Immature natural killer cell (primary cell): ENCODE results near the gene DOC2A. TPM values are rescaled to one million over a fixed set of nuclear protein-coding genes. Genes with fewer than 3 reads are reported as not detected.
A peak's percentile ranks its signal among the peaks of the same experiment; 100 is the strongest.

ENCODE experiments used
- DNase-seq, 3 donors: peaks; one replicate each; pipeline ENCODE4 v3.0.0; 2022; ENCODE audit warnings: mixed read lengths in 1 of 3
- H3K27ac Mint-ChIP-seq, 6 donors: one replicate each; pipeline ENCODE4 v1.8.0; 2020; ENCODE audit warnings: mixed read lengths in 6 of 6, mild to moderate bottlenecking in 5 of 6, inconsistent platforms in 4 of 6, moderate library complexity in 3 of 6
- H3K27me3 Mint-ChIP-seq, 3 donors: one replicate each; pipeline ENCODE4 v1.8.0; 2020 to 2021; ENCODE audit warnings: low read depth in 3 of 3, mild to moderate bottlenecking in 3 of 3, mixed read lengths in 3 of 3, moderate library complexity in 3 of 3, inconsistent platforms in 1 of 3
- H3K36me3 Mint-ChIP-seq, 3 donors: one replicate each; pipeline ENCODE4 v1.8.0; 2020; ENCODE audit warnings: mixed read lengths in 3 of 3, inconsistent platforms in 2 of 3, mild to moderate bottlenecking in 2 of 3
- H3K4me1 Mint-ChIP-seq, 2 donors: one replicate each; pipeline ENCODE4 v1.8.0; 2020; ENCODE audit warnings: inconsistent platforms in 2 of 2, mild to moderate bottlenecking in 2 of 2, mixed read lengths in 2 of 2, moderate library complexity in 1 of 2
- H3K4me3 Mint-ChIP-seq, 5 donors: one replicate each; pipeline ENCODE4 v1.8.0; 2020; ENCODE audit warnings: mild to moderate bottlenecking in 5 of 5, mixed read lengths in 5 of 5, inconsistent platforms in 3 of 5, moderate library complexity in 3 of 5
- H3K9me3 Mint-ChIP-seq, 6 donors: one replicate each; pipeline ENCODE4 v1.8.0; 2020; ENCODE audit warnings: mild to moderate bottlenecking in 6 of 6, mixed read lengths in 6 of 6, inconsistent platforms in 4 of 6, moderate library complexity in 3 of 6
- polyA plus RNA-seq, 3 donors: library from polyadenylated mRNA; unstranded; fragments of 300-500 nt; fragmentation: Illumina TruSeq; gene quantifications; one replicate each; pipeline ENCODE4 v1.2.3, GENCODE V29; 2021

The DOC2A gene
- polyA plus RNA-seq, 3 donors from 2014 or later, result not detected

DNA sequence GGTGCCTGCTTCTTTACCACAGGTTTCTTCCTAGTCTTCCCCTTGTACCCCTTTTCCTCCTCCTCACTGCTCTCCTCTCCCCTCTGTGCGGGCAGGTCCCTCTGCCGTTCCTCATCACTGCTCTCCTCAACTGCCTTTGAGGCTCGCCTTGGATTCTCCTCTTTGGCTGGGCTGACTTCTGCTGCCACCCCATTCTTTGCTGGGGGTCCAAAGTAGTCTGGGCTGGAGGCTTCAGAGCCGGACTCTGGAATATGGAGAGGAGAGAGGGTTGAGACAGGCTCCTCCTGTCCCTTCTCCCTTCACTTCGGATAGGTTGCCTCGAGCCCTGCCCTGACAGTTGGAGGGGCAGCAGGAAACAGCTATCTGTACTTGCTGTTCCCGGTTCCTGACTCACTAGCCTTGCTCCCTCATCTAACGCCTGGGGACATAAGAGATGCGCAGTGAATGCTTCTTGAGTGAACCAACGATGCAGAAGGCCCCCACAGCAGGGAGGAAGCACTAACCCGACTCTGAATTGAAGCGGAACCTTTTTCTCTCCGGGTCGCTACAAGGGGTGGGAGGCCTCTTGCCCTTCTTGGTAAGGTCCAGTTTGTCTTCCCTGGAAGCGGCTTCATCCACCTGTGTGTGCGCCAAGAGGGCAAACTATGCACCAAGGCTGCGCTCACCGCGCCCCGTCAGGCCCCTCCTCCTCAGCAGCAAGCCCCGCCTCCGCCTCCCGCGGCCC is 16.1 kb downstream of the DOC2A start:
- Mint-ChIP-seq H3K36me3 (peaks cover 4 to 11% (median 5%) of the 10 kb centered on the region in 3 donors), H3K9me3 (no peaks in the 10 kb centered on the region), H3K27ac (peak overlapping the region; percentile 95 to 98 (median 97)), H3K4me3 (peak overlapping the region; percentile 93 to 98 (median 97)), H3K4me1 (peaks cover 32 to 35% of the 10 kb centered on the region in 2 donors), H3K27me3 (peaks cover 5 to 11% (median 11%) of the 10 kb centered on the region in 3 donors)
- no peak for DNase-seq

GRCh38 chr16:29993903-29994599 is 16.8 kb downstream of the DOC2A start:
- H3K9me3 Mint-ChIP-seq, result no peaks in the 10 kb centered on the region
- H3K36me3 Mint-ChIP-seq, result peaks cover 1 to 11% (median 6%) of the 10 kb centered on the region in 3 donors
- peaks cover 5 to 11% (median 11%) of the 10 kb centered on the region in 3 donors for H3K27me3 Mint-ChIP-seq
- peak overlapping the region in 5 of 6 donors; percentile 29 to 79 (median 64) for H3K27ac Mint-ChIP-seq
- peaks cover 30 to 35% of the 10 kb centered on the region in 2 donors for H3K4me1 Mint-ChIP-seq
- DNase-seq, result no peak
- H3K4me3 Mint-ChIP-seq, result peak overlapping the region; percentile 13 to 93 (median 53)

DNA sequence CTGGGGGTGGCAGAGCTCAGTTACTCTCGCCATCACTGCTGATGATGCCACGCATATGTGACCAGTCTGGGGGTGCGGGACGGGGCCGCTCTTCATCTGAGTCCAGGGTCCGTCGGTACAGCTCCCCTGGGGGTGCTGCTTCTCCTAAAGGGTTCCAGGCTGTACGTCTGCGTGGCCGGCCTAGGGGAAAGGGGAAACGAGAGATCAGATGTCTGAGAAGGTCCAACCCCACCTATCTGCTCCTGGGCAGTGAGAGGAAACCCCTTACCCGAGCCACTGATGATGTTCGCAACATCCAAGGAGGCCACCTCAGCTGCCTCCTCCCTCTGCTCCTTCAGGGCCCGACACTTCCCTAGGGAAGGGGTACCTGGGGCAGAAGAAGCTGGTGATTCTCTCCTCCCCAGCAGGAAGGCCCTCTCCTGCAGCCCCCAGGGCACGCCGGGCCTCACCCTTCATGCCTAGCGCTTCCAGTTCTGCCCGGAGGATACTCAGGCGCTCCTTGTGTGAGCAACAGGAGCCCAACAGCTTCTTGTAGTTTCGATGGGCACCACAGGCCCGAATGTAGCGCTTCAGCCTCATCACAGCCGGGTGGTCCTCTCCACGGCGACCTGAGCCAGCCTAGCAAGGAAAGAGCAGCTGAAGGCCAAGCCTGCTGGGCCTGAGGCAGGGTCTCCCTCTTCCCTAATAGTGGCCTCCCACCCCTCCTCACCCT is 17.5 kb downstream of the DOC2A start:
- peak overlapping the region in 2 of 5 donors; percentile 68 to 93 for H3K4me3 Mint-ChIP-seq

GRCh38 chr16:29992344-29992967 is 18.4 kb downstream of the DOC2A start:
- H3K36me3 Mint-ChIP-seq, result peaks cover 4 to 17% (median 9%) of the 10 kb centered on the region in 3 donors
- no peak for DNase-seq
- peaks cover 23 to 28% of the 10 kb centered on the region in 2 donors for H3K4me1 Mint-ChIP-seq
- H3K9me3 Mint-ChIP-seq, result no peaks in the 10 kb centered on the region
- peak overlapping the region in 3 of 5 donors; percentile 35 to 67 (median 44) for H3K4me3 Mint-ChIP-seq
- peak overlapping the region in 2 of 6 donors; percentile 16 to 53 for H3K27ac Mint-ChIP-seq
- peaks cover 5 to 11% (median 11%) of the 10 kb centered on the region in 3 donors for H3K27me3 Mint-ChIP-seq

More for the DNA sequence above, 17.5 kb downstream of the DOC2A start:
- no peak for DNase-seq
- Mint-ChIP-seq H3K9me3 (no peaks in the 10 kb centered on the region), H3K27me3 (peaks cover 5 to 11% (median 11%) of the 10 kb centered on the region in 3 donors), H3K27ac (no peak overlapping the region), H3K36me3 (peaks cover 4 to 11% (median 9%) of the 10 kb centered on the region in 3 donors), H3K4me1 (peaks cover 31% of the 10 kb centered on the region in 2 donors)

- Mint-ChIP-seq H3K27me3 (peaks cover 5 to 11% (median 11%) of the 10 kb centered on the region in 3 donors), H3K4me3 (no peak overlapping the region), H3K27ac (no peak overlapping the region), H3K4me1 (peaks cover 16 to 23% of the 10 kb centered on the region in 2 donors), H3K9me3 (no peaks in the 10 kb centered on the region), H3K36me3 (peaks cover 6 to 19% (median 9%) of the 10 kb centered on the region in 3 donors)
- no peak for DNase-seq
These were observed 19.3 kb downstream of the DOC2A start for GRCh38 chr16:29991571-29991904.

DNA sequence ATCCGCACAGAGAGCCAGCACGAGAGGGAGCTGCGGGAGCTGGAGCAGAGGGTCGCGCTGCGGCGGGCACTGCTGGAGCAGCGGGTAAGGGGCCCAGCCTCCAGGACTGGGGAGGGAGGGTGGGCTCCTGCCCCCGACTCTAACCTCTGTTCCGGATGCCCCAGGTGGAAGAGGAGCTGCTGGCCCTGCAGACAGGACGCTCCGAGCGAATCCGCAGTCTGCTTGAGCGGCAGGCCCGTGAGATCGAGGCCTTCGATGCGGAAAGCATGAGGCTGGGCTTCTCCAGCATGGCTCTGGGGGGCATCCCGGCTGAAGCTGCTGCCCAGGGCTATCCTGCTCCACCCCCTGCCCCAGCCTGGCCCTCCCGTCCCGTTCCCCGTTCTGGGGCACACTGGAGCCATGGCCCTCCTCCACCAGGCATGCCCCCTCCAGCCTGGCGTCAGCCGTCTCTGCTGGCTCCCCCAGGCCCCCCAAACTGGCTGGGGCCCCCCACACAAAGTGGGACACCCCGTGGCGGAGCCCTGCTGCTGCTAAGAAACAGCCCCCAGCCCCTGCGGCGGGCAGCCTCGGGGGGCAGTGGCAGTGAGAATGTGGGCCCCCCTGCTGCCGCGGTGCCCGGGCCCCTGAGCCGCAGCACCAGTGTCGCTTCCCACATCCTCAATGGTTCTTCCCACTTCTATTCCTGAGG is 19.8 kb downstream of the DOC2A start:
- no peak for DNase-seq
- H3K4me3 Mint-ChIP-seq, result no peak overlapping the region
- H3K27ac Mint-ChIP-seq, result peak overlapping the region in 1 of 6 donors; percentile 40
- peaks cover 5 to 9% (median 9%) of the 10 kb centered on the region in 3 donors for H3K27me3 Mint-ChIP-seq
- peaks cover 8 to 22% (median 9%) of the 10 kb centered on the region in 3 donors for H3K36me3 Mint-ChIP-seq
- peaks cover 11 to 18% of the 10 kb centered on the region in 2 donors for H3K4me1 Mint-ChIP-seq
- H3K9me3 Mint-ChIP-seq, result no peaks in the 10 kb centered on the region

- H3K36me3 Mint-ChIP-seq, result peaks cover 8 to 28% (median 13%) of the 10 kb centered on the region in 3 donors
- H3K9me3 Mint-ChIP-seq, result no peaks in the 10 kb centered on the region
- H3K4me3 Mint-ChIP-seq, result no peak overlapping the region
- peaks cover 0 to 2% (median 0%) of the 10 kb centered on the region in 3 donors for H3K27me3 Mint-ChIP-seq
- no peak for DNase-seq
- H3K27ac Mint-ChIP-seq, result no peak overlapping the region
- H3K4me1 Mint-ChIP-seq, result peaks cover 9 to 11% of the 10 kb centered on the region in 2 donors
These were observed 20.8 kb downstream of the DOC2A start for GRCh38 chr16:29990034-29990433.

DNA sequence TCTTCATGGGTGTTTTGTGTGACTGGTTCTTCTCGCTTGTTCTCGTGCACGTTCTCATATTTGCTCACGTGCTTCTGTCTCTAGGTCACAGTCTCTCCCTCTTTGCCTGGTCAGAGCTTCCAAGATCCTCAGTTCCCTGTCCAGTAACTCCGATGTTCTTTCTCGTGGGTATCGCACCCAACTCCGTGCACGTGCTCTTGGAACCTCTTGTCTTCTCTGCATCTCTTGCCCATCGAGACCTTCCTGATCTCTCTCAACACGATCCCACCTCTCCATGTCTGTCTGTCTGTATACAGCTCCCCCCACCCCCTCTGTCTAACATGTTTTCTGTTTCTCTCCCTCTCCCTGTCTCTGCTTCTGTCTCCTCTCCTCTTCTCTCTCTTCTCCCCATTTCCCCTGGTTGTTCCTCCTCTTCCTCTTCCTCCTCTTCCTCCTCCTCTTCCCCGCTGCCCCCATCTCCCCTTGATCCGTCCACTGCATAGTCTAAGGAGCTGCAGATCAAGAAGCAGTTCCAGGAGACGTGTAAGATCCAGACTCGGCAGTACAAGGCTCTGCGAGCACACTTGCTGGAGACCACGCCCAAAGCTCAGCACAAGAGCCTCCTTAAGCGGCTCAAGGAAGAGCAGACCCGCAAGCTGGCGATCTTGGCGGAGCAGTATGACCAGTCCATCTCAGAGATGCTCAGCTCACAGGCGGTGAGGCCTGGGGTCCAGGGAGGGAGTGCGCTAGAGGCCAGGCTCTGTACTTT is 21.5 kb downstream of the DOC2A start:
- Mint-ChIP-seq H3K27me3 (peaks cover 0 to 2% (median 0%) of the 10 kb centered on the region in 3 donors), H3K9me3 (no peaks in the 10 kb centered on the region), H3K27ac (peak overlapping the region in 1 of 6 donors; percentile 25), H3K4me3 (no peak overlapping the region), H3K36me3 (peaks cover 8 to 33% (median 16%) of the 10 kb centered on the region in 3 donors), H3K4me1 (peaks cover 3 to 6% of the 10 kb centered on the region in 2 donors)
- DNase-seq, result no peak

GRCh38 chr16:29988346-29989075 is 22.3 kb downstream of the DOC2A start:
- no peak overlapping the region for H3K4me3 Mint-ChIP-seq
- peak overlapping the region in 3 of 6 donors; percentile 1 to 39 (median 25) for H3K27ac Mint-ChIP-seq
- no peaks in the 10 kb centered on the region for H3K27me3 Mint-ChIP-seq
- peaks cover 0 to 4% of the 10 kb centered on the region in 2 donors for H3K4me1 Mint-ChIP-seq
- no peaks in the 10 kb centered on the region for H3K9me3 Mint-ChIP-seq
- H3K36me3 Mint-ChIP-seq, result peaks cover 11 to 40% (median 23%) of the 10 kb centered on the region in 3 donors
- DNase-seq, result no peak

- H3K4me3 Mint-ChIP-seq, result no peak overlapping the region
- H3K36me3 Mint-ChIP-seq, result peaks cover 14 to 44% (median 26%) of the 10 kb centered on the region in 3 donors
- DNase-seq, result no peak
These were observed 23.3 kb downstream of the DOC2A start for GRCh38 chr16:29987371-29988085.

DNA sequence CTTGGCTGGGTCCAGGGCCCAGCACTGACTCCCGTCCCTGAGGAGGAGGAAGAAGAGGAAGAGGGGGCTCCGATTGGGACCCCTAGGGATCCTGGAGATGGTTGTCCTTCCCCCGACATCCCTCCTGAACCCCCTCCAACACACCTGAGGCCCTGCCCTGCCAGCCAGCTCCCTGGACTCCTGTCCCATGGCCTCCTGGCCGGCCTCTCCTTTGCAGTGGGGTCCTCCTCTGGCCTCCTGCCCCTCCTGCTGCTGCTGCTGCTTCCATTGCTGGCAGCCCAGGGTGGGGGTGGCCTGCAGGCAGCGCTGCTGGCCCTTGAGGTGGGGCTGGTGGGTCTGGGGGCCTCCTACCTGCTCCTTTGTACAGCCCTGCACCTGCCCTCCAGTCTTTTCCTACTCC is 23.9 kb downstream of the DOC2A start:
- H3K9me3 Mint-ChIP-seq, result no peaks in the 10 kb centered on the region
- peaks cover 0 to 2% (median 0%) of the 10 kb centered on the region in 3 donors for H3K27me3 Mint-ChIP-seq
- DNase-seq, result no peak
- no peak overlapping the region for H3K4me3 Mint-ChIP-seq
- peaks cover 14 to 49% (median 26%) of the 10 kb centered on the region in 3 donors for H3K36me3 Mint-ChIP-seq
- H3K4me1 Mint-ChIP-seq, result peaks cover 0 to 1% of the 10 kb centered on the region in 2 donors
- no peak overlapping the region for H3K27ac Mint-ChIP-seq

More at GRCh38 chr16:29987371-29988085, 23.3 kb downstream of the DOC2A start:
- peak overlapping the region in 1 of 6 donors; percentile 40 for H3K27ac Mint-ChIP-seq
- peaks cover 0 to 2% (median 0%) of the 10 kb centered on the region in 3 donors for H3K27me3 Mint-ChIP-seq
- H3K4me1 Mint-ChIP-seq, result peaks cover 0 to 2% of the 10 kb centered on the region in 2 donors
- H3K9me3 Mint-ChIP-seq, result no peaks in the 10 kb centered on the region
